Coronary artery (tissue), 2 donors: ENCODE results near the gene CCDC3.

Experiments used
- DNase-seq: peaks from one replicate; pipeline ENCODE4 v3.0.0-alpha.2; 2017; ENCODE audit warnings: low spot score
- H3K27ac ChIP-seq, 2 donors: fragments of 200-600 bp; sonication (generic); one replicate each; pipeline ENCODE4 v1.5.1; 2016 to 2019
- H3K4me3 ChIP-seq: fragments of 200-600 bp; sonication (generic); 2 replicates; pipeline ENCODE4 v1.5.1; 2016; ENCODE audit warnings: mild to moderate bottlenecking, moderate library complexity
- TF ChIP-seq, protein P1 (sequence below): fragments of 200-600 bp; sonication (generic); IDR thresholded peaks from one replicate; pipeline ENCODE4 v1.5.1; 2019; ENCODE audit warnings: antibody characterized with exemption

The CCDC3 gene

DNA sequence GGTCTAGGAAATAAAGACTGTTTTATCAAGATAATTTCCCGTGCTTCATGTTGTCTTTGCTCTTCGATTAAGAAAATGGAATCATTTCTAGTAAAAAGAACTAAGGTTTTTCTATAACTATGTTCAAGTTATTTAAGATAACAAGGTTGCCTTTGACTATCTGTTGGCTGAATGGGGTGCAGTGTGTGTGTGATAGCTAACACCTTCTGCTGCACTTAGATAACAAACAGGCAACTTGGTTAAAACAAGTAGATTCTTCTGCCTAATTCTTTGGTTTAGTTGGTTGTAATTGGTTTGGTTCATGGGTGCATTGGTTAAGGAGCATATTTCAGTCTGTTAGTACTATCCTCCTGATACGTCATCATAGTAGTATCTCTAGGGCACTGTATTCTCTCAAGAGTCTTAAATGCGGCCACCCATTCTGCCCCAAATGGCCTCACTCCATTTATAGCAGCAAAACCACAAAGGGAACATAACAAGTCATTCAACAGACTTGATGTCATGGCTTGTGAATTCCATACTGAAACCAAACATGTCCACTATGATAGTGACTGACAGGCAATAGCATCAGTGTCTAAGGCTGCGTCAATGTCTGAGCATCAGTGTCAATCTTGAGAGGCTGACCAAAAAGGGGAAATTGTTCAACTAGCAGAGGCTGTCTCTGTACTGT is 55.7 kb downstream of the CCDC3 start:
- TF ChIP-seq, protein P1, sequence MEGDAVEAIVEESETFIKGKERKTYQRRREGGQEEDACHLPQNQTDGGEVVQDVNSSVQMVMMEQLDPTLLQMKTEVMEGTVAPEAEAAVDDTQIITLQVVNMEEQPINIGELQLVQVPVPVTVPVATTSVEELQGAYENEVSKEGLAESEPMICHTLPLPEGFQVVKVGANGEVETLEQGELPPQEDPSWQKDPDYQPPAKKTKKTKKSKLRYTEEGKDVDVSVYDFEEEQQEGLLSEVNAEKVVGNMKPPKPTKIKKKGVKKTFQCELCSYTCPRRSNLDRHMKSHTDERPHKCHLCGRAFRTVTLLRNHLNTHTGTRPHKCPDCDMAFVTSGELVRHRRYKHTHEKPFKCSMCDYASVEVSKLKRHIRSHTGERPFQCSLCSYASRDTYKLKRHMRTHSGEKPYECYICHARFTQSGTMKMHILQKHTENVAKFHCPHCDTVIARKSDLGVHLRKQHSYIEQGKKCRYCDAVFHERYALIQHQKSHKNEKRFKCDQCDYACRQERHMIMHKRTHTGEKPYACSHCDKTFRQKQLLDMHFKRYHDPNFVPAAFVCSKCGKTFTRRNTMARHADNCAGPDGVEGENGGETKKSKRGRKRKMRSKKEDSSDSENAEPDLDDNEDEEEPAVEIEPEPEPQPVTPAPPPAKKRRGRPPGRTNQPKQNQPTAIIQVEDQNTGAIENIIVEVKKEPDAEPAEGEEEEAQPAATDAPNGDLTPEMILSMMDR, result no peak
- Histone ChIP-seq H3K27ac (peak overlapping the region; percentile 72 to 82), H3K4me3 (no peak overlapping the region)
- peak; percentile 19 for DNase-seq

DNA sequence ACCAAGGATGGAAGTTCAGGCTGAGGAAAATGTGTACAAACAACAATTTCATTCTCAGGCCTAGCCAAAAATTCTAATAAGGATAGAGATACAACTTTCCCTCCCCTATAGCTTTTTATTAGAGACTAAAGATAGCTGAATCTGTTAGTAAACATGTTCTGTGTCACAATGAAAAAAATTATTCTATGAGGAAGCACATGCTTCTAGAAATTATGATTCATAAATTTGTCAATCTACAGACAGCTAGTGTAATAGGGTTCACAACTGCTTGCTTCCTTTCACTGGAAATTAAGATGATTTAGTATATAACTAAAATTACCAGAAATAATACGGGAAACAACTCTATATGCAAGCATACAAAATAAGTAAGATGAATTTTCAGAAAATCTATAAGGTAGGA is 56.6 kb downstream of the CCDC3 start:
- TF ChIP-seq, protein P1, result no peak
- DNase-seq, result no peak

DNA sequence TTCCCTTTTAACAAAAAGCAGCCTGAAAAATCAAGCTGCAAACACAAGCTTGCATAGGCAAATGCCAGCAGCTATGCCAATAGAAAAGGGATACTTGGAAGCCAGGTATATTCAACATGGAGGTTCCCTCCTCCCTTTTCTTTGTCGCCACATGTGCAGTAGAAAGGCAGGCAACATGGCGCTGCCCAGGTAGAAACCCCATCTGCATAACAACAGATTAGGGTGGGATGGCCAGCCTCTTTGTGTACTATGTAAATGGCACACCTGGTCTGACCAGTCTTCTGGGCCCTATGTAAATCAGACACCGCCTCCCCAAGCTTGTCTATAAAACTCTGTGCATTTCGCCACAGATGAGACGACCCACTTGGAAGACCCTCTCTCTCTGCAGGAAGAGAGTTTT is 58.1 kb downstream of the CCDC3 start:
- no peak for DNase-seq
- TF ChIP-seq, protein P1, result no peak
- Histone ChIP-seq H3K4me3 (no peak overlapping the region), H3K27ac (peak overlapping the region in 1 of 2 donors; percentile 18)

More for the DNA sequence above, 56.6 kb downstream of the CCDC3 start:
- Histone ChIP-seq H3K27ac (peak overlapping the region; percentile 4 to 33), H3K4me3 (no peak overlapping the region)

DNA sequence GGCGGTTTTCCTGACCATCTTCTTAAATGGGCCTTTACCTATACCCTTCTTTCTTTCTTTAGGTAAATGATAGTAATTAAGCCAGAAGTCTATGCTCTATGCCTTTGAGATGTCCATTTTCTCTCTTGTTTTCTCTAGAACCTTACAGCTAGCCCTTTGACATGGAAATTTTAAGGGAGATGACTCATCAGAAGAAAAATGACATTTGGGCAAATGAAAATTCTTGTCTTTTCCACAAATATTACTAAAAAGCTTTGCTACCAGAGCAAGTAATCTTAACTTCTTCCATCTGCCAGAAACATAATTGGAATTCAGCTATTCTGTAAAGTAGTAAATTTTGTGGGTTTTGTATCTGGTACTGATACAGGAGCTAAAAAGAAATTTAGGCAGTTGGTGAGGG is 59.5 kb downstream of the CCDC3 start:
- DNase-seq, result no peak
- TF ChIP-seq, protein P1, result no peak
- H3K27ac ChIP-seq, result peak overlapping the region; percentile 43 to 52
- no peak overlapping the region for H3K4me3 ChIP-seq

DNA sequence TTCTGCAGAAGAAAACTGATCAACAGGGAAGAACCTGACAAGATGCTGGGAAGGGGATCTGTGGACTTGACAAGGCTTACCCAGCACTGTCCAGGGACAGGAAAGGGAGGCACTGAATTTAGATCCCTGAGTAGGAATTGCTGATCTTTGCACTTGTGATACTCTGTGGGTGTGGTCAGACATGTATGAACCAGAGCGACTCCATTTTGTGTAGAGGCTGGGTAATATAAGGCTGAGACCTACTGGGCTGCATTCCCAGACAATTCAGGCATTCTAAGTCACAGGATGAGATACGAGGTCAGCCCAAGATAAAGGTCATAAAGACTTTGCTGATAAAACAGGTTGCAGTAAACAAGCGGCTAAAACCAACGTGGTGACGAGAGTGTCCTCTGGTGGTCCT is 60.7 kb downstream of the CCDC3 start:
- TF ChIP-seq, protein P1, result no peak
- peak; percentile 45 for DNase-seq
- peak overlapping the region; percentile 43 to 52 for H3K27ac ChIP-seq
- H3K4me3 ChIP-seq, result no peak overlapping the region

DNA sequence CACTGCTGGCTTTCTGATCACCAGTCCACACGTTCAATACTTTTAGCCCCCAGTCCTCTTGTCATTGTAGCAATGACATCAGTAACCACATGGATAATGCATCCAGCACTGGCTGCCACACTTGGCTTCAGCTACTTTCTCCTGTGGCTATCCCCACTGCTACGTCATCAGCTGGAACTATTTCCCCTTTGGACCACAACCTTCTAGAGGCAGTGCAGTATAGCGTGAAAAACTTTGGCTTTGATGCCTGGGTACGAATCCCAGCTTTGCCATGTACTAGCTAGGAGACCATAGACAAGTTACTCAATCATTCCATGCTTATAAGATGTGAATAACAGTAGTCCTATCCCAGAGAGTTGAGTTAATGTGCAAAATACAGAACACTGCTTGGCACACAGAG is 63.2 kb downstream of the CCDC3 start:
- Histone ChIP-seq H3K4me3 (no peak overlapping the region), H3K27ac (peak overlapping the region in 1 of 2 donors; percentile 56)
- TF ChIP-seq, protein P1, result no peak
- peak; percentile 46 for DNase-seq

DNA sequence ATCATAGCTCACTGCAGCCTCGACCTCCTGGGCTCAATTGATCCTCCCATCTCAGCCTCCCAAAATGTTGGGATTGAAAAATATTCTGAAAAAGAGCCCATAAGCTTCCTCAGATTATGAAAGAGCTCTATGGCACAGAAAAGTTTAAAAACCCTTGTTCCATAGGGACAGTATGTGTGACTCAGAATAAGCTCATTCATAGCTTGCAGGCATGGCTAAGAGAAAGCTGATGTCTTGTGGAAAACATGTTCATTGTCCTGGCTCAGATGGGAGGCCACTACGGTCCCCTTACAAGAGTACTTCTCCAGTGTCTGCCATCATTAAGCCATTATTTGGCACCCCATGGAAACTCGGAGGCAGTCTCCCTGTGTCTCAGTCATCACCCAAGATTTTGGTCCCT is 64.0 kb downstream of the CCDC3 start:
- Histone ChIP-seq H3K4me3 (no peak overlapping the region), H3K27ac (peak overlapping the region in 1 of 2 donors; percentile 56)
- DNase-seq, result peak; percentile 36
- TF ChIP-seq, protein P1, result no peak
